AG09319 (cell line): ENCODE measurements around the gene ISYNA1.

ENCODE experiments used
- DNase-seq: peaks from one replicate; pipeline ENCODE4 v3.0.0-alpha.2; 2010; ENCODE audit warnings: low read depth; ENCODE audit errors: extremely low read depth
- CTCF ChIP-seq: IDR thresholded peaks from 2 replicates; pipeline ENCODE4 v1.5.1; 2011; ENCODE audit warnings: low read depth, mild to moderate bottlenecking, inconsistent platforms, low read length, moderate library complexity

Gene ISYNA1

GRCh38 chr19:18428787-18429674 lies 8.9 kb downstream of the ISYNA1 start:
- TF ChIP-seq CTCF: no peak; the same call in none of the 2 replicates
- DNase-seq: no peak

GRCh38 chr19:18428173-18428786 lies 9.7 kb downstream of the ISYNA1 start:
- TF ChIP-seq CTCF: no peak
- no peak for DNase-seq

GRCh38 chr19:18427743-18428113 lies 10.2 kb downstream of the ISYNA1 start:
- DNase-seq: no peak
- TF ChIP-seq CTCF: no peak

- DNase-seq: no peak
- no peak for TF ChIP-seq CTCF
Measured at GRCh38 chr19:18427080-18427742, 10.7 kb downstream of the ISYNA1 start.

GRCh38 chr19:18426416-18426767 lies 11.5 kb downstream of the ISYNA1 start:
- DNase-seq: no peak
- TF ChIP-seq CTCF: no peak

GRCh38 chr19:18425515-18426415 lies 12.2 kb downstream of the ISYNA1 start:
- no peak for DNase-seq
- peak; percentile 1 for TF ChIP-seq CTCF
